ENCODE measurements around the gene CCDC158. TPM values are rescaled to one million over a fixed set of nuclear protein-coding genes. Genes with fewer than 3 reads are reported as not detected.

The CCDC158 gene
- total and polyA plus RNA-seq, 2 of the 8 experiments (the other 6 are each of a cell fraction or from before 2014, with no cell fraction given) = not detected

- Histone ChIP-seq H3K4me3 (ENCODE audit: extremely low read depth in 1 of 4, insufficient read depth in 2 of 4, low read depth in 3 of 4, low read length in 4 of 4) (peak overlapping the region; percentile 30 to 60 (median 42)), H2BK5ac (ENCODE audit: low read depth, low read length) (peak overlapping the region; percentile 49; the same call in 1 of the 2 replicates), H2BK20ac (ENCODE audit: low read length) (peak overlapping the region; percentile 63; the same call in 1 of the 2 replicates), H3K4me2 (ENCODE audit: insufficient read depth in 1 of 2, low read depth in 2 of 2, low read length in 2 of 2) (peak overlapping the region; percentile 60 to 96), H4K5ac (ENCODE audit: insufficient read length, low read depth, low read length) (peak overlapping the region; percentile 60), H3K9me3 (ENCODE audit: insufficient read depth in 2 of 2, low read depth in 1 of 2, low read length in 1 of 2) (no peaks in the 10 kb centered on the region), H2BK120ac (replicated peaks; ENCODE audit: low read depth, low read length) (peak overlapping the region; percentile 21), H2AFZ (ENCODE audit: low read length) (peak overlapping the region; percentile 45; the same call in 1 of the 2 replicates), H3K23me2 (ENCODE audit: low read depth, low read length) (0 out of 2 replicates have a peak, but pooled peaks cover 3% of the 10 kb centered on the region), H2BK12ac (ENCODE audit: low read depth, low read length) (peak overlapping the region; percentile 10; the same call in 1 of the 2 replicates), H2AK5ac (ENCODE audit: low read depth, low read length) (no peak overlapping the region), H3K56ac (replicated peaks; ENCODE audit: insufficient read length, low read depth, low read length) (no peak overlapping the region), H3K79me2 (ENCODE audit: control insufficient read depth in 1 of 2, insufficient read depth in 2 of 2, low read length in 2 of 2) (0 out of 4 replicates have a peak, but pooled peaks cover 0 to 4% of the 10 kb centered on the region in 2 experiments), H4K91ac (replicated peaks; ENCODE audit: insufficient read length, low read length) (peak overlapping the region; percentile 38), H3K4me1 (replicated peaks in 1 of 4; ENCODE audit: control insufficient read depth in 3 of 4, insufficient read depth in 4 of 4, low read length in 3 of 4) (peaks cover 0 to 12% (median 8%) of the 10 kb centered on the region in 4 experiments; a peak in 4 of 7 replicates), H3K23ac (ENCODE audit: insufficient read length) (no peak overlapping the region), H4K8ac (ENCODE audit: extremely low read depth, insufficient read depth, low read length) (no peak overlapping the region), H2BK15ac (ENCODE audit: low read length) (no peak overlapping the region), H3K9ac (replicated peaks in 1 of 4; ENCODE audit: extremely low read depth in 1 of 4, low read depth in 3 of 4, low read length in 3 of 4) (peak overlapping the region in 3 of 4 experiments; percentile 9 to 49 (median 35); a peak in 6 of 7 replicates), H3K4ac (replicated peaks; ENCODE audit: insufficient read length, low read depth, low read length) (no peak overlapping the region), H3K27ac (ENCODE audit: low read depth, low read length) (peak overlapping the region; percentile 60), H3K79me1 (ENCODE audit: low read depth, low read length) (no peaks in the 10 kb centered on the region), H4K20me1 (replicated peaks in 1 of 2; ENCODE audit: control insufficient read depth in 1 of 2, insufficient read depth in 2 of 2, low read length in 2 of 2) (no peaks in the 10 kb centered on the region), H3K27me3 (replicated peaks in 1 of 4; ENCODE audit: control insufficient read depth in 3 of 4, extremely low read depth in 1 of 4, insufficient read depth in 3 of 4, low read length in 3 of 4) (no peaks in the 10 kb centered on the region), H3K14ac (ENCODE audit: insufficient read length) (no peak overlapping the region), H3K18ac (ENCODE audit: extremely low read depth, low read length) (peak overlapping the region; percentile 48; the same call in 1 of the 2 replicates), H3K36me3 (ENCODE audit: control insufficient read depth in 2 of 4, insufficient read depth in 4 of 4, low read length in 3 of 4) (peaks cover 0 to 4% (median 0%) of the 10 kb centered on the region in 4 experiments; a peak in 2 of 8 replicates)
- ChIA-PET CTCF (ENCODE audit: partially characterized antibody) (interaction anchor here (0.5 to 17.5 kb wide), 15 partner anchors 8 to 344 kb away, joined by 3 to 314 read pairs (median 4); no protein-coding TSS in a partner anchor), POLR2A (ENCODE audit: partially characterized antibody) (interaction anchor here (0.8 to 2.4 kb wide), 15 partner anchors 9 to 327 kb away, joined by 3 to 15 read pairs (median 3); no protein-coding TSS in a partner anchor)
- DNase-seq (ENCODE audit: low read depth in 1 of 2, low spot score in 2 of 2) = no peak
- FAIRE-seq = no peak
- 15% methylated on average over 7 of the region's 7 CpGs; no CpG with 5 or more reads in 1 of the 2 experiments for WGBS, 2 experiments (ENCODE audit: extremely low coverage in 1 of 2, insufficient coverage in 1 of 2, insufficient read length in 1 of 2, insufficient replicate concordance in 2 of 2, low coverage in 1 of 2, low lambda C conversion rate in 2 of 2, missing lambda C conversion rate in 1 of 2)
- TF ChIP-seq YY1 (IDR thresholded peaks at IDR 0.05; ENCODE audit: low read depth, low read length) = no peak
- no peak for TF ChIP-seq SIX5 (IDR thresholded peaks at IDR 0.05; ENCODE audit: low read depth, low read length)
- peak; percentile 84 for TF ChIP-seq ASH2L (IDR thresholded peaks at IDR 0.05; ENCODE audit: low read length)
- TF ChIP-seq POLR2AphosphoS5 (IDR thresholded peaks at IDR 0.05; ENCODE audit: low read depth, low read length) = no peak
- no peak for TF ChIP-seq POU5F1 (IDR thresholded peaks at IDR 0.05; ENCODE audit: low read depth, low read length)
- peak; percentile 29; the same call in 1 of the 2 replicates for TF ChIP-seq TEAD4 (IDR thresholded peaks at IDR 0.05; ENCODE audit: low read depth, low read length)
- TF ChIP-seq NRF1 (IDR thresholded peaks at IDR 0.05; ENCODE audit: low read depth, low read length) = no peak
- no peak for TF ChIP-seq BACH1 (IDR thresholded peaks at IDR 0.05; ENCODE audit: low read length)
- no peak for TF ChIP-seq RFX5 (IDR thresholded peaks at IDR 0.05; ENCODE audit: borderline replicate concordance, low read depth, low read length)
- no peak for TF ChIP-seq SRF (IDR thresholded peaks at IDR 0.05; ENCODE audit: low read depth, low read length)
- TF ChIP-seq TAF1 (IDR thresholded peaks at IDR 0.05; ENCODE audit: low read depth, low read length) = no peak
These were observed 14.8 kb upstream of the CCDC158 start for GRCh38 chr4:76435528-76436319.

Measured in H1 (cell line).